ENCODE data around the gene DUSP6. TPM values are rescaled to one million over a fixed set of nuclear protein-coding genes. Genes with fewer than 3 reads are reported as not detected.

DUSP6 gene
- total and polyA plus RNA-seq, 2 of the 13 experiments (the other 11 are each of a cell fraction or from before 2014, with no cell fraction given): 40.9 to 161 TPM

DNA sequence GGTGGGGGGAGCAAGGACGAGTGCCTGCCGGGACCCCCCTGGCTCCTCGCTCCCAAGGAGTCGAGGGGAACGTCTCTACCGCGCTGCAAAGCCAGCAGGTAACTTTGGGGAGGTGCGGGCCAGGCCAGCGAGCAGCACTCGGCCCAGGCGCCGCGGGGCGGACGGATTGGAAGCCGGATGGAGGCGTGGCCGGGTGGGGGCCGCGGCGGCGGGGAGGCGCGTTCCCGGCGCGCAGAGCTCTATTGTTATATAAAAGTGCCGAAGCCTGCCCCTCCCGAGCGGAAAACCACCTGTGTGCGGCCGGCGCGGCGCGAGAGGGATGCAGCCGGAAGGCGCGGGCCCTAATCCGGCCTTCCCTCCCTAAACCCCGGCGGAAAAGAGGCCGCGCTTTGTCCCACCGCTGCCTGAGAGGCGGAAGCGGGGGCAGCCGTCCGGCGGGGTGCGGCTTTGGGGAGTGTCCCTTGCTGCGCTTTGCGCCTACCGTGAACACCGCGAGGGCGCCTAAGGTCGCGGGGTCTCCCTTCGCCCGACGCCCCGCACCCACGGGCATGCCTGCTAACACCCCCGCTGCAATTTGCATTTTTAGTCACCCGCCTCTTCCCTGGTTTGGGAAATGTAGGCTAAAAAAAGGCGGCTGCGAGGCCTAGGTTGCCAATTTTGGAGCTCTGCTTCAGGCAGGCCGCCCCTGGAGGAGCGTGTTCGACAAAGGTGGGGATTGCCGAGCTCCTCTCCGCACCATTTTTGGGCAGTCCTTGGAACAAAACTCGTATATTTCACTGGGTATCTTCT lies 1.7 kb upstream of the DUSP6 start (continued):
- TF ChIP-seq, protein P1, sequence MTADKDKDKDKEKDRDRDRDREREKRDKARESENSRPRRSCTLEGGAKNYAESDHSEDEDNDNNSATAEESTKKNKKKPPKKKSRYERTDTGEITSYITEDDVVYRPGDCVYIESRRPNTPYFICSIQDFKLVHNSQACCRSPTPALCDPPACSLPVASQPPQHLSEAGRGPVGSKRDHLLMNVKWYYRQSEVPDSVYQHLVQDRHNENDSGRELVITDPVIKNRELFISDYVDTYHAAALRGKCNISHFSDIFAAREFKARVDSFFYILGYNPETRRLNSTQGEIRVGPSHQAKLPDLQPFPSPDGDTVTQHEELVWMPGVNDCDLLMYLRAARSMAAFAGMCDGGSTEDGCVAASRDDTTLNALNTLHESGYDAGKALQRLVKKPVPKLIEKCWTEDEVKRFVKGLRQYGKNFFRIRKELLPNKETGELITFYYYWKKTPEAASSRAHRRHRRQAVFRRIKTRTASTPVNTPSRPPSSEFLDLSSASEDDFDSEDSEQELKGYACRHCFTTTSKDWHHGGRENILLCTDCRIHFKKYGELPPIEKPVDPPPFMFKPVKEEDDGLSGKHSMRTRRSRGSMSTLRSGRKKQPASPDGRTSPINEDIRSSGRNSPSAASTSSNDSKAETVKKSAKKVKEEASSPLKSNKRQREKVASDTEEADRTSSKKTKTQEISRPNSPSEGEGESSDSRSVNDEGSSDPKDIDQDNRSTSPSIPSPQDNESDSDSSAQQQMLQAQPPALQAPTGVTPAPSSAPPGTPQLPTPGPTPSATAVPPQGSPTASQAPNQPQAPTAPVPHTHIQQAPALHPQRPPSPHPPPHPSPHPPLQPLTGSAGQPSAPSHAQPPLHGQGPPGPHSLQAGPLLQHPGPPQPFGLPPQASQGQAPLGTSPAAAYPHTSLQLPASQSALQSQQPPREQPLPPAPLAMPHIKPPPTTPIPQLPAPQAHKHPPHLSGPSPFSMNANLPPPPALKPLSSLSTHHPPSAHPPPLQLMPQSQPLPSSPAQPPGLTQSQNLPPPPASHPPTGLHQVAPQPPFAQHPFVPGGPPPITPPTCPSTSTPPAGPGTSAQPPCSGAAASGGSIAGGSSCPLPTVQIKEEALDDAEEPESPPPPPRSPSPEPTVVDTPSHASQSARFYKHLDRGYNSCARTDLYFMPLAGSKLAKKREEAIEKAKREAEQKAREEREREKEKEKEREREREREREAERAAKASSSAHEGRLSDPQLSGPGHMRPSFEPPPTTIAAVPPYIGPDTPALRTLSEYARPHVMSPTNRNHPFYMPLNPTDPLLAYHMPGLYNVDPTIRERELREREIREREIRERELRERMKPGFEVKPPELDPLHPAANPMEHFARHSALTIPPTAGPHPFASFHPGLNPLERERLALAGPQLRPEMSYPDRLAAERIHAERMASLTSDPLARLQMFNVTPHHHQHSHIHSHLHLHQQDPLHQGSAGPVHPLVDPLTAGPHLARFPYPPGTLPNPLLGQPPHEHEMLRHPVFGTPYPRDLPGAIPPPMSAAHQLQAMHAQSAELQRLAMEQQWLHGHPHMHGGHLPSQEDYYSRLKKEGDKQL (CRISPR knock-in tag; IDR thresholded peaks at IDR 0.05; ENCODE audit: low read depth): no peak; the same call in 1 of the 2 replicates
- peak; percentile 82 for TF ChIP-seq NFKB2 (CRISPR knock-in tag; IDR thresholded peaks at IDR 0.05; ENCODE audit: borderline replicate concordance)
- peak; percentile 72 for TF ChIP-seq CHD2 (IDR thresholded peaks at IDR 0.05; ENCODE audit: low read depth, low read length)
- TF ChIP-seq ARNT2 (CRISPR knock-in tag; IDR thresholded peaks at IDR 0.05; ENCODE audit: low read depth): peak; percentile 70
- TF ChIP-seq THYN1 (CRISPR knock-in tag; IDR thresholded peaks at IDR 0.05; ENCODE audit: borderline replicate concordance, low read depth): peak; percentile 49; the same call in 1 of the 2 replicates
- 0 out of 2 replicates have a peak, but pooled peaks have one; percentile 36 for TF ChIP-seq FOSL1 (CRISPR knock-in tag; IDR thresholded peaks at IDR 0.05; ENCODE audit: borderline replicate concordance)
- TF ChIP-seq ZFP36 (IDR thresholded peaks at IDR 0.05; ENCODE audit: borderline replicate concordance, low read depth, low read length, partially characterized antibody): no peak
- TF ChIP-seq SIX1 (CRISPR knock-in tag; IDR thresholded peaks at IDR 0.05; ENCODE audit: borderline replicate concordance): peak; percentile 61
- TF ChIP-seq KLF12 (CRISPR knock-in tag; IDR thresholded peaks at IDR 0.05; ENCODE audit: borderline replicate concordance): no peak; the same call in none of the 2 replicates
- TF ChIP-seq NR1H2 (CRISPR knock-in tag; IDR thresholded peaks at IDR 0.05; ENCODE audit: borderline replicate concordance, low read depth): no peak; the same call in 1 of the 2 replicates
- peak; percentile 39 for TF ChIP-seq TEAD3 (CRISPR knock-in tag; optimal IDR thresholded peaks at IDR 0.05; ENCODE audit: borderline replicate concordance)
- no peak for TF ChIP-seq EZH2 (conservative IDR thresholded peaks at IDR 0.05; ENCODE audit: low read depth, low read length)
- TF ChIP-seq THRA (CRISPR knock-in tag; IDR thresholded peaks at IDR 0.05; ENCODE audit: borderline replicate concordance): peak; percentile 95; the same call in 1 of the 2 replicates
- no peak for TF ChIP-seq SIX4 (CRISPR knock-in tag; IDR thresholded peaks at IDR 0.05)
- peak; percentile 41; the same call in 1 of the 2 replicates for TF ChIP-seq ZSCAN22 (CRISPR knock-in tag; IDR thresholded peaks at IDR 0.05)
- no peak; the same call in 1 of the 2 replicates for TF ChIP-seq ZNF256 (CRISPR knock-in tag; conservative IDR thresholded peaks at IDR 0.05)
- TF ChIP-seq SMARCE1 (IDR thresholded peaks at IDR 0.05; ENCODE audit: borderline replicate concordance): no peak
- no peak; the same call in 1 of the 2 replicates for TF ChIP-seq JDP2 (CRISPR knock-in tag; IDR thresholded peaks at IDR 0.05; ENCODE audit: borderline replicate concordance)
- TF ChIP-seq MIXL1 (CRISPR knock-in tag; IDR thresholded peaks at IDR 0.05): peak; percentile 46; the same call in 1 of the 2 replicates
- no peak for TF ChIP-seq PRPF4 (IDR thresholded peaks at IDR 0.05; ENCODE audit: low read depth, low read length, poor library complexity, severe bottlenecking)
- TF ChIP-seq CBFB (CRISPR knock-in tag; IDR thresholded peaks at IDR 0.05): peak; percentile 75; the same call in 1 of the 2 replicates
- TF ChIP-seq ZZZ3 (CRISPR knock-in tag; IDR thresholded peaks at IDR 0.05; ENCODE audit: borderline replicate concordance): no peak
- TF ChIP-seq ZFP82 (CRISPR knock-in tag; IDR thresholded peaks at IDR 0.05; ENCODE audit: borderline replicate concordance): peak; percentile 61; the same call in 1 of the 2 replicates
- no peak for TF ChIP-seq NFE2 (CRISPR knock-in tag; IDR thresholded peaks at IDR 0.05)
